ENCODE results near the gene XPC.

XPC gene

DNA sequence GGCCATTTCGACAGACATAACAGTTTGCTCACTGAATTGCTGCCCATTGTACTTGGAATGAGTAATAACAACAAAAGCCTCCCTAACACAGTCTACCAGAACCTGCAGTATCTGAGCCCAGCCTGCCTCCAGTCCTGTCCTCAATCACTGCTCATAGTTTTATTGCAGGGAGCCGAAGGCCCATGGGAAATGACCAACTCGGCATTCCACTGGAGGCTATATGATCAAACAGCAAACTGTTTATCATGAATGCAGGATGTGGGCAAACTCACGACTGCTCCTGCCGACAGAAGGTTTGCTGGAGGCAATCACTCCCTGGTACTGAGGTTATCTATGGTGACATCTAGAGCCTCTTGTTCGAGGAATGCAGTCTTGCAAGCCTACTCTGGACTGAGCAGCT lies 46.5 kb upstream of the XPC start:
- Histone ChIP-seq H3K9ac (ENCODE audit: low read depth, low read length) (no peak overlapping the region), H4K20me1 (ENCODE audit: insufficient read depth, low read length) (no peaks in the 10 kb centered on the region), H3K4me1 (ENCODE audit: insufficient read depth, low read length) (no peaks in the 10 kb centered on the region), H3K36me3 (ENCODE audit: insufficient read depth, low read length) (no peaks in the 10 kb centered on the region), H3K27me3 (ENCODE audit: insufficient read depth, low read length, poor library complexity) (peaks cover 3% of the 10 kb centered on the region), H2AFZ (ENCODE audit: low read depth, low read length) (no peak overlapping the region), H3K4me2 (ENCODE audit: insufficient read depth, low read length) (no peak overlapping the region), H3K4me3 (ENCODE audit: low read depth in 1 of 2, low read length in 2 of 2) (no peak overlapping the region), H3K9me3 (ENCODE audit: insufficient read depth, low read length, severe bottlenecking) (peaks cover 8% of the 10 kb centered on the region), H3K79me2 (ENCODE audit: insufficient read depth, low read length) (no peaks in the 10 kb centered on the region), H3K27ac (ENCODE audit: low read length) (no peak overlapping the region)
- TF ChIP-seq EZH2 (IDR thresholded peaks at IDR 0.05; ENCODE audit: borderline replicate concordance, low read depth, low read length, severe bottlenecking): no peak
- TF ChIP-seq, protein P1, sequence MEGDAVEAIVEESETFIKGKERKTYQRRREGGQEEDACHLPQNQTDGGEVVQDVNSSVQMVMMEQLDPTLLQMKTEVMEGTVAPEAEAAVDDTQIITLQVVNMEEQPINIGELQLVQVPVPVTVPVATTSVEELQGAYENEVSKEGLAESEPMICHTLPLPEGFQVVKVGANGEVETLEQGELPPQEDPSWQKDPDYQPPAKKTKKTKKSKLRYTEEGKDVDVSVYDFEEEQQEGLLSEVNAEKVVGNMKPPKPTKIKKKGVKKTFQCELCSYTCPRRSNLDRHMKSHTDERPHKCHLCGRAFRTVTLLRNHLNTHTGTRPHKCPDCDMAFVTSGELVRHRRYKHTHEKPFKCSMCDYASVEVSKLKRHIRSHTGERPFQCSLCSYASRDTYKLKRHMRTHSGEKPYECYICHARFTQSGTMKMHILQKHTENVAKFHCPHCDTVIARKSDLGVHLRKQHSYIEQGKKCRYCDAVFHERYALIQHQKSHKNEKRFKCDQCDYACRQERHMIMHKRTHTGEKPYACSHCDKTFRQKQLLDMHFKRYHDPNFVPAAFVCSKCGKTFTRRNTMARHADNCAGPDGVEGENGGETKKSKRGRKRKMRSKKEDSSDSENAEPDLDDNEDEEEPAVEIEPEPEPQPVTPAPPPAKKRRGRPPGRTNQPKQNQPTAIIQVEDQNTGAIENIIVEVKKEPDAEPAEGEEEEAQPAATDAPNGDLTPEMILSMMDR (IDR thresholded peaks at IDR 0.05; ENCODE audit: borderline replicate concordance, extremely low read depth, low read length, poor library complexity, severe bottlenecking): no peak
- ATAC-seq (ENCODE audit: insufficient read depth, low read depth): no peak
- no peak for DNase-seq

- Histone ChIP-seq H3K27ac (ENCODE audit: low read length) (no peak overlapping the region), H4K20me1 (ENCODE audit: insufficient read depth, low read length) (no peaks in the 10 kb centered on the region), H2AFZ (ENCODE audit: low read depth, low read length) (no peak overlapping the region), H3K9me3 (ENCODE audit: insufficient read depth, low read length, severe bottlenecking) (peaks cover 8% of the 10 kb centered on the region), H3K4me3 (ENCODE audit: low read depth in 1 of 2, low read length in 2 of 2) (no peak overlapping the region), H3K36me3 (ENCODE audit: insufficient read depth, low read length) (no peaks in the 10 kb centered on the region), H3K4me1 (ENCODE audit: insufficient read depth, low read length) (no peaks in the 10 kb centered on the region), H3K27me3 (ENCODE audit: insufficient read depth, low read length, poor library complexity) (peaks cover 3% of the 10 kb centered on the region), H3K4me2 (ENCODE audit: insufficient read depth, low read length) (no peak overlapping the region), H3K9ac (ENCODE audit: low read depth, low read length) (no peak overlapping the region), H3K79me2 (ENCODE audit: insufficient read depth, low read length) (no peaks in the 10 kb centered on the region)
- TF ChIP-seq, protein P1 (IDR thresholded peaks at IDR 0.05; ENCODE audit: borderline replicate concordance, extremely low read depth, low read length, poor library complexity, severe bottlenecking): no peak
- TF ChIP-seq EZH2 (IDR thresholded peaks at IDR 0.05; ENCODE audit: borderline replicate concordance, low read depth, low read length, severe bottlenecking): no peak
- ATAC-seq (ENCODE audit: insufficient read depth, low read depth) (no peak), DNase-seq (no peak)
Measured at GRCh38 chr3:14223595-14223994, 45.2 kb upstream of the XPC start.

- no peak overlapping the region for H3K4me3 ChIP-seq (ENCODE audit: low read depth in 1 of 2, low read length in 2 of 2)
- H3K4me1 ChIP-seq (ENCODE audit: insufficient read depth, low read length): no peaks in the 10 kb centered on the region
- H3K79me2 ChIP-seq (ENCODE audit: insufficient read depth, low read length): no peaks in the 10 kb centered on the region
- H3K4me2 ChIP-seq (ENCODE audit: insufficient read depth, low read length): no peak overlapping the region
- no peaks in the 10 kb centered on the region for H4K20me1 ChIP-seq (ENCODE audit: insufficient read depth, low read length)
- DNase-seq (no peak), ATAC-seq (ENCODE audit: insufficient read depth, low read depth) (no peak)
- peaks cover 8% of the 10 kb centered on the region for H3K9me3 ChIP-seq (ENCODE audit: insufficient read depth, low read length, severe bottlenecking)
- H3K27me3 ChIP-seq (ENCODE audit: insufficient read depth, low read length, poor library complexity): peaks cover 3% of the 10 kb centered on the region
- H2AFZ ChIP-seq (ENCODE audit: low read depth, low read length): no peak overlapping the region
- TF ChIP-seq, protein P1 (IDR thresholded peaks at IDR 0.05; ENCODE audit: borderline replicate concordance, extremely low read depth, low read length, poor library complexity, severe bottlenecking): no peak
- no peak for TF ChIP-seq EZH2 (IDR thresholded peaks at IDR 0.05; ENCODE audit: borderline replicate concordance, low read depth, low read length, severe bottlenecking)
- no peak overlapping the region for H3K27ac ChIP-seq (ENCODE audit: low read length)
- H3K9ac ChIP-seq (ENCODE audit: low read depth, low read length): no peak overlapping the region
- H3K36me3 ChIP-seq (ENCODE audit: insufficient read depth, low read length): no peaks in the 10 kb centered on the region
Measured at GRCh38 chr3:14222900-14223594, 44.6 kb upstream of the XPC start.

All from DND-41 (cell line).